ENCODE results near the gene NDUFC1.

NDUFC1 gene

GRCh38 chr4:139278912-139279759 lies 23.1 kb downstream of the NDUFC1 start:
- no peaks in the 10 kb centered on the region for H3K36me3 ChIP-seq (ENCODE audit: control insufficient read depth in 5 of 5, insufficient read depth in 5 of 5, low read length in 5 of 5)
- no peak overlapping the region for H3K27ac ChIP-seq (ENCODE audit: low read depth, low read length)
- no peaks in the 10 kb centered on the region for H3K9me3 ChIP-seq (ENCODE audit: control insufficient read depth in 5 of 5, low read length in 5 of 5)
- H3K27me3 ChIP-seq (ENCODE audit: control insufficient read depth in 5 of 5, insufficient read depth in 4 of 5, low read length in 5 of 5), result peaks cover 10 to 25% (median 19%) of the 10 kb centered on the region in 5 donors
- H3K4me3 ChIP-seq (ENCODE audit: low read depth in 1 of 5, low read length in 5 of 5), result peak overlapping the region; percentile 53 to 70 (median 62)
- peaks cover 0 to 16% (median 15%) of the 10 kb centered on the region in 5 donors for H3K4me1 ChIP-seq (ENCODE audit: control insufficient read depth in 5 of 5, insufficient read depth in 5 of 5, low read length in 5 of 5)
- peak overlapping the region in 2 of 5 donors; percentile 23 to 25 for H3K9ac ChIP-seq (ENCODE audit: low read length in 5 of 5)

- no peaks in the 10 kb centered on the region for H3K9me3 ChIP-seq (ENCODE audit: control insufficient read depth in 5 of 5, low read length in 5 of 5)
- H3K9ac ChIP-seq (ENCODE audit: low read length in 5 of 5), result no peak overlapping the region
- H3K36me3 ChIP-seq (ENCODE audit: control insufficient read depth in 5 of 5, insufficient read depth in 5 of 5, low read length in 5 of 5), result no peaks in the 10 kb centered on the region
- H3K4me3 ChIP-seq (ENCODE audit: low read depth in 1 of 5, low read length in 5 of 5), result no peak overlapping the region
- peaks cover 10 to 25% (median 19%) of the 10 kb centered on the region in 5 donors for H3K27me3 ChIP-seq (ENCODE audit: control insufficient read depth in 5 of 5, insufficient read depth in 4 of 5, low read length in 5 of 5)
- peaks cover 0 to 16% (median 15%) of the 10 kb centered on the region in 5 donors for H3K4me1 ChIP-seq (ENCODE audit: control insufficient read depth in 5 of 5, insufficient read depth in 5 of 5, low read length in 5 of 5)
- H3K27ac ChIP-seq (ENCODE audit: low read depth, low read length), result no peak overlapping the region
Observed at GRCh38 chr4:139278485-139278884, 23.8 kb downstream of the NDUFC1 start.

- no peak overlapping the region for H3K27ac ChIP-seq (ENCODE audit: low read depth, low read length)
- H3K4me3 ChIP-seq (ENCODE audit: low read depth in 1 of 5, low read length in 5 of 5), result no peak overlapping the region
- no peak overlapping the region for H3K9ac ChIP-seq (ENCODE audit: low read length in 5 of 5)
- H3K4me1 ChIP-seq (ENCODE audit: control insufficient read depth in 5 of 5, insufficient read depth in 5 of 5, low read length in 5 of 5), result peaks cover 0 to 15% (median 15%) of the 10 kb centered on the region in 5 donors
- H3K9me3 ChIP-seq (ENCODE audit: control insufficient read depth in 5 of 5, low read length in 5 of 5), result no peaks in the 10 kb centered on the region
- H3K27me3 ChIP-seq (ENCODE audit: control insufficient read depth in 5 of 5, insufficient read depth in 4 of 5, low read length in 5 of 5), result peaks cover 7 to 22% (median 19%) of the 10 kb centered on the region in 5 donors
- no peaks in the 10 kb centered on the region for H3K36me3 ChIP-seq (ENCODE audit: control insufficient read depth in 5 of 5, insufficient read depth in 5 of 5, low read length in 5 of 5)
Observed at GRCh38 chr4:139275281-139275735, 27.0 kb downstream of the NDUFC1 start.

GRCh38 chr4:139274790-139275189 lies 27.5 kb downstream of the NDUFC1 start:
- Histone ChIP-seq H3K4me1 (ENCODE audit: control insufficient read depth in 5 of 5, insufficient read depth in 5 of 5, low read length in 5 of 5) (peaks cover 0 to 10% (median 10%) of the 10 kb centered on the region in 5 donors), H3K9me3 (ENCODE audit: control insufficient read depth in 5 of 5, low read length in 5 of 5) (no peaks in the 10 kb centered on the region), H3K27ac (ENCODE audit: low read depth, low read length) (no peak overlapping the region), H3K9ac (ENCODE audit: low read length in 5 of 5) (no peak overlapping the region), H3K36me3 (ENCODE audit: control insufficient read depth in 5 of 5, insufficient read depth in 5 of 5, low read length in 5 of 5) (no peaks in the 10 kb centered on the region), H3K4me3 (ENCODE audit: low read depth in 1 of 5, low read length in 5 of 5) (no peak overlapping the region), H3K27me3 (ENCODE audit: control insufficient read depth in 5 of 5, insufficient read depth in 4 of 5, low read length in 5 of 5) (peaks cover 2 to 17% (median 13%) of the 10 kb centered on the region in 5 donors)

GRCh38 chr4:139273835-139274234 lies 28.4 kb downstream of the NDUFC1 start:
- peaks cover 0 to under 1% (median under 1%) of the 10 kb centered on the region in 5 donors for H3K4me1 ChIP-seq (ENCODE audit: control insufficient read depth in 5 of 5, insufficient read depth in 5 of 5, low read length in 5 of 5)
- H3K27ac ChIP-seq (ENCODE audit: low read depth, low read length), result no peak overlapping the region
- no peak overlapping the region for H3K4me3 ChIP-seq (ENCODE audit: low read depth in 1 of 5, low read length in 5 of 5)
- H3K36me3 ChIP-seq (ENCODE audit: control insufficient read depth in 5 of 5, insufficient read depth in 5 of 5, low read length in 5 of 5), result no peaks in the 10 kb centered on the region
- H3K9me3 ChIP-seq (ENCODE audit: control insufficient read depth in 5 of 5, low read length in 5 of 5), result no peaks in the 10 kb centered on the region
- H3K9ac ChIP-seq (ENCODE audit: low read length in 5 of 5), result no peak overlapping the region
- peaks cover under 1 to 7% (median 4%) of the 10 kb centered on the region in 5 donors for H3K27me3 ChIP-seq (ENCODE audit: control insufficient read depth in 5 of 5, insufficient read depth in 4 of 5, low read length in 5 of 5)

GRCh38 chr4:139267301-139267700 lies 35.0 kb downstream of the NDUFC1 start:
- no peaks in the 10 kb centered on the region for H3K9me3 ChIP-seq (ENCODE audit: control insufficient read depth in 5 of 5, low read length in 5 of 5)
- peaks cover 0 to 10% (median 8%) of the 10 kb centered on the region in 5 donors for H3K4me1 ChIP-seq (ENCODE audit: control insufficient read depth in 5 of 5, insufficient read depth in 5 of 5, low read length in 5 of 5)
- H3K9ac ChIP-seq (ENCODE audit: low read length in 5 of 5), result no peak overlapping the region
- no peaks in the 10 kb centered on the region for H3K27me3 ChIP-seq (ENCODE audit: control insufficient read depth in 5 of 5, insufficient read depth in 4 of 5, low read length in 5 of 5)
- H3K27ac ChIP-seq (ENCODE audit: low read depth, low read length), result no peak overlapping the region
- no peak overlapping the region for H3K4me3 ChIP-seq (ENCODE audit: low read depth in 1 of 5, low read length in 5 of 5)
- no peaks in the 10 kb centered on the region for H3K36me3 ChIP-seq (ENCODE audit: control insufficient read depth in 5 of 5, insufficient read depth in 5 of 5, low read length in 5 of 5)

- H3K27ac ChIP-seq (ENCODE audit: low read depth, low read length), result peak overlapping the region; percentile 43
- H3K4me1 ChIP-seq (ENCODE audit: control insufficient read depth in 5 of 5, insufficient read depth in 5 of 5, low read length in 5 of 5), result peaks cover 0 to 10% (median 8%) of the 10 kb centered on the region in 5 donors
- H3K27me3 ChIP-seq (ENCODE audit: control insufficient read depth in 5 of 5, insufficient read depth in 4 of 5, low read length in 5 of 5), result no peaks in the 10 kb centered on the region
- peak overlapping the region; percentile 56 to 81 (median 67) for H3K4me3 ChIP-seq (ENCODE audit: low read depth in 1 of 5, low read length in 5 of 5)
- H3K9me3 ChIP-seq (ENCODE audit: control insufficient read depth in 5 of 5, low read length in 5 of 5), result no peaks in the 10 kb centered on the region
- no peaks in the 10 kb centered on the region for H3K36me3 ChIP-seq (ENCODE audit: control insufficient read depth in 5 of 5, insufficient read depth in 5 of 5, low read length in 5 of 5)
- H3K9ac ChIP-seq (ENCODE audit: low read length in 5 of 5), result peak overlapping the region in 3 of 5 donors; percentile 37 to 51 (median 48)
Observed at GRCh38 chr4:139266583-139267257, 35.6 kb downstream of the NDUFC1 start.

GRCh38 chr4:139266208-139266582 lies 36.1 kb downstream of the NDUFC1 start:
- Histone ChIP-seq H3K27me3 (ENCODE audit: control insufficient read depth in 5 of 5, insufficient read depth in 4 of 5, low read length in 5 of 5) (no peaks in the 10 kb centered on the region), H3K4me3 (ENCODE audit: low read depth in 1 of 5, low read length in 5 of 5) (peak overlapping the region; percentile 56 to 81 (median 67)), H3K27ac (ENCODE audit: low read depth, low read length) (peak overlapping the region; percentile 43), H3K9ac (ENCODE audit: low read length in 5 of 5) (peak overlapping the region in 3 of 5 donors; percentile 37 to 51 (median 48)), H3K4me1 (ENCODE audit: control insufficient read depth in 5 of 5, insufficient read depth in 5 of 5, low read length in 5 of 5) (peaks cover 0 to 10% (median 8%) of the 10 kb centered on the region in 5 donors), H3K36me3 (ENCODE audit: control insufficient read depth in 5 of 5, insufficient read depth in 5 of 5, low read length in 5 of 5) (no peaks in the 10 kb centered on the region), H3K9me3 (ENCODE audit: control insufficient read depth in 5 of 5, low read length in 5 of 5) (no peaks in the 10 kb centered on the region)

GRCh38 chr4:139265654-139266053 lies 36.6 kb downstream of the NDUFC1 start:
- no peaks in the 10 kb centered on the region for H3K36me3 ChIP-seq (ENCODE audit: control insufficient read depth in 5 of 5, insufficient read depth in 5 of 5, low read length in 5 of 5)
- H3K27me3 ChIP-seq (ENCODE audit: control insufficient read depth in 5 of 5, insufficient read depth in 4 of 5, low read length in 5 of 5), result no peaks in the 10 kb centered on the region
- peaks cover 0 to 10% (median 8%) of the 10 kb centered on the region in 5 donors for H3K4me1 ChIP-seq (ENCODE audit: control insufficient read depth in 5 of 5, insufficient read depth in 5 of 5, low read length in 5 of 5)
- no peaks in the 10 kb centered on the region for H3K9me3 ChIP-seq (ENCODE audit: control insufficient read depth in 5 of 5, low read length in 5 of 5)
- H3K9ac ChIP-seq (ENCODE audit: low read length in 5 of 5), result no peak overlapping the region
- H3K27ac ChIP-seq (ENCODE audit: low read depth, low read length), result no peak overlapping the region
- no peak overlapping the region for H3K4me3 ChIP-seq (ENCODE audit: low read depth in 1 of 5, low read length in 5 of 5)

GRCh38 chr4:139256349-139256748 lies 45.9 kb downstream of the NDUFC1 start:
- H3K4me1 ChIP-seq (ENCODE audit: control insufficient read depth in 5 of 5, insufficient read depth in 5 of 5, low read length in 5 of 5), result no peaks in the 10 kb centered on the region
- H3K9me3 ChIP-seq (ENCODE audit: control insufficient read depth in 5 of 5, low read length in 5 of 5), result no peaks in the 10 kb centered on the region
- no peaks in the 10 kb centered on the region for H3K27me3 ChIP-seq (ENCODE audit: control insufficient read depth in 5 of 5, insufficient read depth in 4 of 5, low read length in 5 of 5)
- H3K9ac ChIP-seq (ENCODE audit: low read length in 5 of 5), result no peak overlapping the region
- H3K4me3 ChIP-seq (ENCODE audit: low read depth in 1 of 5, low read length in 5 of 5), result no peak overlapping the region
- H3K27ac ChIP-seq (ENCODE audit: low read depth, low read length), result no peak overlapping the region
- no peaks in the 10 kb centered on the region for H3K36me3 ChIP-seq (ENCODE audit: control insufficient read depth in 5 of 5, insufficient read depth in 5 of 5, low read length in 5 of 5)
